ENCODE measurements around the gene LIPN. TPM values are rescaled to one million over a fixed set of nuclear protein-coding genes. Genes with fewer than 3 reads are reported as not detected.

Gene LIPN
- total RNA-seq, 3 donors from 2014 or later (not counting 1 experiment from before 2014, with no cell fraction given), result 0.66 to 0.83 TPM; not detected in 1

- Histone ChIP-seq H3K36me3 (ENCODE audit: control insufficient read depth, insufficient read depth, low read length) (no peaks in the 10 kb centered on the region), H3K27me3 (ENCODE audit: control insufficient read depth, insufficient read depth, low read length) (no peaks in the 10 kb centered on the region), H3K4me1 (ENCODE audit: control insufficient read depth, insufficient read depth, low read length) (peaks cover 3% of the 10 kb centered on the region), H3K27ac (ENCODE audit: low read length) (no peak overlapping the region), H3K9me3 (ENCODE audit: control insufficient read depth, insufficient read depth, low read length) (no peaks in the 10 kb centered on the region), H3K4me3 (ENCODE audit: low read length) (no peak overlapping the region)
- Mint-ChIP-seq H3K27me3 (ENCODE audit: low read depth in 2 of 2) (no peaks in the 10 kb centered on the region), H3K27ac (peak overlapping the region in 1 of 2 donors; percentile 1), H3K4me1 (peaks cover 9 to 10% of the 10 kb centered on the region in 2 donors), H3K9me3 (no peaks in the 10 kb centered on the region), H3K4me3 (no peak overlapping the region), H3K36me3 (no peaks in the 10 kb centered on the region)
- DNase-seq (peak in 1 of 2 donors; percentile 75), ATAC-seq (peak; percentile 78 to 89 (median 88))
- TF ChIP-seq CTCF (IDR thresholded peaks at IDR 0.05), result peak; percentile 65
- intact Hi-C loops (cut with micrococcal nuclease), result loop anchor here (5.0 kb wide), 1 partner anchor 123 kb away; no protein-coding TSS in a partner anchor
- 52% methylated on average over 5 of the region's 5 CpGs for WGBS (ENCODE audit: insufficient coverage)
Observed at GRCh38 chr10:88810196-88810961, 50.6 kb downstream of the LIPN start.

- H3K4me1 Mint-ChIP-seq, result peaks cover 9 to 15% of the 10 kb centered on the region in 2 donors
- H3K27ac Mint-ChIP-seq, result no peak overlapping the region
Observed at GRCh38 chr10:88813200-88813599, 53.4 kb downstream of the LIPN start.

GRCh38 chr10:88819290-88819689 is 59.5 kb downstream of the LIPN start:
- Mint-ChIP-seq H3K4me3 (no peak overlapping the region), H3K4me1 (peaks cover 6 to 16% of the 10 kb centered on the region in 2 donors), H3K27ac (no peak overlapping the region), H3K9me3 (no peaks in the 10 kb centered on the region), H3K27me3 (ENCODE audit: low read depth in 2 of 2) (no peaks in the 10 kb centered on the region), H3K36me3 (no peaks in the 10 kb centered on the region)
- DNase-seq (no peak), ATAC-seq (no peak)
- no peak overlapping the region for H3K4me3 ChIP-seq (ENCODE audit: low read length)
- H3K36me3 ChIP-seq (ENCODE audit: control insufficient read depth, insufficient read depth, low read length), result no peaks in the 10 kb centered on the region
- no peaks in the 10 kb centered on the region for H3K9me3 ChIP-seq (ENCODE audit: control insufficient read depth, insufficient read depth, low read length)
- no peak overlapping the region for H3K27ac ChIP-seq (ENCODE audit: low read length)
- 83% methylated on average over 3 of the region's 3 CpGs for WGBS (ENCODE audit: insufficient coverage)
- TF ChIP-seq CTCF (IDR thresholded peaks at IDR 0.05), result no peak
- intact Hi-C loops (cut with micrococcal nuclease), result no loop called here
- H3K27me3 ChIP-seq (ENCODE audit: control insufficient read depth, insufficient read depth, low read length), result no peaks in the 10 kb centered on the region
- no peaks in the 10 kb centered on the region for H3K4me1 ChIP-seq (ENCODE audit: control insufficient read depth, insufficient read depth, low read length)

More at GRCh38 chr10:88813200-88813599, 53.4 kb downstream of the LIPN start:
- TF ChIP-seq CTCF (IDR thresholded peaks at IDR 0.05), result no peak
- DNase-seq (no peak), ATAC-seq (no peak)
- Mint-ChIP-seq H3K4me3 (no peak overlapping the region), H3K27me3 (ENCODE audit: low read depth in 2 of 2) (no peaks in the 10 kb centered on the region), H3K36me3 (no peaks in the 10 kb centered on the region), H3K9me3 (no peaks in the 10 kb centered on the region)
- WGBS (ENCODE audit: insufficient coverage), result 95% methylated on average over 4 of the region's 6 CpGs
- Histone ChIP-seq H3K4me1 (ENCODE audit: control insufficient read depth, insufficient read depth, low read length) (peaks cover 3% of the 10 kb centered on the region), H3K9me3 (ENCODE audit: control insufficient read depth, insufficient read depth, low read length) (no peaks in the 10 kb centered on the region), H3K36me3 (ENCODE audit: control insufficient read depth, insufficient read depth, low read length) (no peaks in the 10 kb centered on the region), H3K4me3 (ENCODE audit: low read length) (no peak overlapping the region), H3K27me3 (ENCODE audit: control insufficient read depth, insufficient read depth, low read length) (no peaks in the 10 kb centered on the region), H3K27ac (ENCODE audit: low read length) (no peak overlapping the region)
- intact Hi-C loops (cut with micrococcal nuclease), result loop anchor here (5.0 kb wide), 1 partner anchor 126 kb away; no protein-coding TSS in a partner anchor
